ENCODE results near the gene THY1. TPM values are rescaled to one million over a fixed set of nuclear protein-coding genes. Genes with fewer than 3 reads are reported as not detected.

Gene THY1
- polyA plus RNA-seq, 4 donors, result 0.54 to 52.5 (median 8.7) TPM

- DNase-seq (no peak), FAIRE-seq (no peak)
- H3K27ac ChIP-seq (ENCODE audit: low read depth in 1 of 3, low read length in 2 of 3), result no peak overlapping the region
- no peaks in the 10 kb centered on the region for H3K4me1 ChIP-seq (ENCODE audit: control insufficient read depth in 3 of 3, insufficient read depth in 2 of 3, low read depth in 1 of 3, low read length in 2 of 3)
- H3K4me3 ChIP-seq (ENCODE audit: low read depth in 1 of 3, low read length in 3 of 3), result no peak overlapping the region
- 42 to 82% (median 69%) methylated on average over 3 of the region's 3 CpGs for WGBS, 3 donors
- H3K36me3 ChIP-seq (ENCODE audit: control insufficient read depth in 3 of 3, insufficient read depth in 2 of 3, low read depth in 1 of 3, low read length in 3 of 3), result no peaks in the 10 kb centered on the region
- H3K27me3 ChIP-seq (ENCODE audit: control insufficient read depth in 3 of 3, insufficient read depth in 3 of 3, low read length in 3 of 3), result peaks cover 0 to 2% (median 0%) of the 10 kb centered on the region in 3 donors
- no peaks in the 10 kb centered on the region for H3K9me3 ChIP-seq (ENCODE audit: control insufficient read depth in 2 of 2, insufficient read depth in 1 of 2, low read depth in 1 of 2, low read length in 1 of 2)
Measured at GRCh38 chr11:119449498-119449897, 26.5 kb upstream of the THY1 start.

DNA sequence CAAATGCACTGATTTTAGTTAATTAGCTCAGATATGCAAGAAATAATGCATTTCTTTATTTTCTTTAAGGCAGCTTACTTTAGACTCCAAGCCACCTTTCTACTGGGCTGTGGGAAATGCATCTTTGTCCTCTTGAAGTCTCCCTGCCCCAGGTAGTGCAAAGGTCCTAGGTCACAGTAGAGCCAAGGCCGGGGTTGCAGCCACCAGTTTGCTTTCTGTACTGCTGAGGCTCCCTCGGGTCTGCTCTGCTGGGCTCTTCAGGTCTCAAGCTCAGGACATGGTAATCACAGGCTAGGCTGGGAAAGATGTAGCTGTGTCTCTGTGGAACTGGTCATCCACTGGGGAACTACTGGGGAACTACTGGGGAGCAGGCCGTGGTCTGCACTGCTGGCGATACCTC is 25.4 kb upstream of the THY1 start:
- Histone ChIP-seq H3K4me1 (ENCODE audit: control insufficient read depth in 3 of 3, insufficient read depth in 2 of 3, low read depth in 1 of 3, low read length in 2 of 3) (no peaks in the 10 kb centered on the region), H3K36me3 (ENCODE audit: control insufficient read depth in 3 of 3, insufficient read depth in 2 of 3, low read depth in 1 of 3, low read length in 3 of 3) (no peaks in the 10 kb centered on the region), H3K9me3 (ENCODE audit: control insufficient read depth in 2 of 2, insufficient read depth in 1 of 2, low read depth in 1 of 2, low read length in 1 of 2) (no peaks in the 10 kb centered on the region), H3K27ac (ENCODE audit: low read depth in 1 of 3, low read length in 2 of 3) (no peak overlapping the region), H3K27me3 (ENCODE audit: control insufficient read depth in 3 of 3, insufficient read depth in 3 of 3, low read length in 3 of 3) (peaks cover 0 to 2% (median 0%) of the 10 kb centered on the region in 3 donors), H3K4me3 (ENCODE audit: low read depth in 1 of 3, low read length in 3 of 3) (no peak overlapping the region)
- FAIRE-seq, result no peak
- WGBS, 3 donors, result 78 to 85% (median 83%) methylated on average over 4 of the region's 4 CpGs
- DNase-seq, result no peak

DNA sequence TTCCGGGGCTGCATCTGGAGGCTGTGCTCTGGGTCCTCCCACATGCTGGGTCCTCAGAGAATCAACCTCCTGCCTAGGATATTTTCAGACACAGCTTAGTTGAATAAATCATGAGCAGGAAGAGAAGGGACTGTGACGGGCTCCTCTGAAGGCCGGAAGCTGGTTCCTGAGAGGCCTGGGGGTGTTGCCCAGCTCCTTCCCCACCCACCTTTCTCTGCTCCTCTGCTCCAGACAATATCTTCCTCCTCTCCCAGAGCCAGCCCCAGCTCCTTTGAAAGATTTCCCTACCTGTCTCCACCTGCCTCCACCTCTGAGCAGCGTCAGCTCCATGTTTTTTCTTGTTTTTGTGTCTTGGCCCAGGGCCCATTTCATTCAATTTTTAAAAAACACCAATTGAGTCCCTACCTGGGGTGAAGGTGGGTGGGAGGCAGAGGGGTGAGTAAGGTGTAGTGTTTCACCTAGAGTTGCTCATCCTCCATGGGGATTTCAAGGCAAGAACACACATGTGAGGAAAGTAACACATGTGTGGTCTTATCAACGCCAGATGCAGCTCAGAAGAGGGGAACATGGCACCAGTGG is 24.8 kb upstream of the THY1 start:
- Histone ChIP-seq H3K4me1 (ENCODE audit: control insufficient read depth in 3 of 3, insufficient read depth in 2 of 3, low read depth in 1 of 3, low read length in 2 of 3) (no peaks in the 10 kb centered on the region), H3K4me3 (ENCODE audit: low read depth in 1 of 3, low read length in 3 of 3) (no peak overlapping the region), H3K27ac (ENCODE audit: low read depth in 1 of 3, low read length in 2 of 3) (no peak overlapping the region), H3K9me3 (ENCODE audit: control insufficient read depth in 2 of 2, insufficient read depth in 1 of 2, low read depth in 1 of 2, low read length in 1 of 2) (no peaks in the 10 kb centered on the region), H3K27me3 (ENCODE audit: control insufficient read depth in 3 of 3, insufficient read depth in 3 of 3, low read length in 3 of 3) (peaks cover 0 to 2% (median 0%) of the 10 kb centered on the region in 3 donors), H3K36me3 (ENCODE audit: control insufficient read depth in 3 of 3, insufficient read depth in 2 of 3, low read depth in 1 of 3, low read length in 3 of 3) (no peaks in the 10 kb centered on the region)
- no peak for FAIRE-seq
- DNase-seq, result no peak
- WGBS, 3 donors, result 61 to 84% (median 79%) methylated on average over 5 of the region's 5 CpGs

DNA sequence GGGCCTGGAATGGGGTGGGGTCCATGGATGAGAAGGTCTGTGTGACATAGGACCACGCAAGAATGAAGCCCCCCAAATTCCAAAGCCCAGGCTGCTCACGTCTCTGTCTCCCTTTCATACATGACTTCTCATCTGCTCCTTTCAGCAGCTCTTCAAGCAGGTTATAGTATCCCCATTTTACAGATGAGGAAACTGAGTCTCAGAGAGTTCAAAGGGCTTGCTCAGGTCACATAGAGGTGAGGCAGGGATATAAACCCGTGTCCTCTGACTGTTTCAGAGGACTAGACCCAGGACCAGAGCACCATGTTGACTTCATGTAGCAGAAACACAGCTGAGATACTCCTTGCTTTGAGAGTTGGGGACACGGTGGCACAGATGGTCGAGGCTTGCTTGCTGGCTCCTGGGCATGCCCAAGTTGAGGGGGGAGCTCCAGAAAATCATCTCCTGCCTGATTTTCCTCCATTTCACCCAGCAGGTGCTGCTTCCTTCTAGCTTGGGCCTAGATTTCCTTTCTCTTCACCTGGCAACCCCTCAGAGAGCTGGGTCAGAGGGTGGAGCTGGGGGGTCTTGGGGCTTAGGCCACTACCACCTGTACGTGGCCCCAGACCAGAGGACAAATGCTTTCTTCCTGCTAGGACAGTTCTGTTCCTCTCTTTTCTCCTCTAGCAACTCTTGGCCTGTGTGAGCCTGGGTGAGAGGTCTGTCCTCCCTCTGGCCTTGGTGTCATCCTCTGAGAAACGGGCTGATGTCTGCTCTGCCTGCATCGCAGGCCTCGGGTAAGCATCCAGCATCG is 24.1 kb upstream of the THY1 start:
- Histone ChIP-seq H3K4me1 (ENCODE audit: control insufficient read depth in 3 of 3, insufficient read depth in 2 of 3, low read depth in 1 of 3, low read length in 2 of 3) (no peaks in the 10 kb centered on the region), H3K36me3 (ENCODE audit: control insufficient read depth in 3 of 3, insufficient read depth in 2 of 3, low read depth in 1 of 3, low read length in 3 of 3) (no peaks in the 10 kb centered on the region)
- 69 to 82% (median 76%) methylated on average over 10 of the region's 10 CpGs for WGBS, 3 donors

GRCh38 chr11:119446434-119446833 is 23.5 kb upstream of the THY1 start:
- WGBS, 3 donors, result 82 to 87% (median 87%) methylated on average over 8 of the region's 8 CpGs
- peaks cover 0 to 2% (median 0%) of the 10 kb centered on the region in 3 donors for H3K27me3 ChIP-seq (ENCODE audit: control insufficient read depth in 3 of 3, insufficient read depth in 3 of 3, low read length in 3 of 3)
- no peak for DNase-seq
- H3K27ac ChIP-seq (ENCODE audit: low read depth in 1 of 3, low read length in 2 of 3), result no peak overlapping the region
- no peak overlapping the region for H3K4me3 ChIP-seq (ENCODE audit: low read depth in 1 of 3, low read length in 3 of 3)
- no peak for FAIRE-seq
- H3K9me3 ChIP-seq (ENCODE audit: control insufficient read depth in 2 of 2, insufficient read depth in 1 of 2, low read depth in 1 of 2, low read length in 1 of 2), result no peaks in the 10 kb centered on the region
- no peaks in the 10 kb centered on the region for H3K4me1 ChIP-seq (ENCODE audit: control insufficient read depth in 3 of 3, insufficient read depth in 2 of 3, low read depth in 1 of 3, low read length in 2 of 3)
- no peaks in the 10 kb centered on the region for H3K36me3 ChIP-seq (ENCODE audit: control insufficient read depth in 3 of 3, insufficient read depth in 2 of 3, low read depth in 1 of 3, low read length in 3 of 3)

More for the DNA sequence above, 24.1 kb upstream of the THY1 start:
- H3K27me3 ChIP-seq (ENCODE audit: control insufficient read depth in 3 of 3, insufficient read depth in 3 of 3, low read length in 3 of 3), result peaks cover 0 to 2% (median 0%) of the 10 kb centered on the region in 3 donors
- no peak overlapping the region for H3K4me3 ChIP-seq (ENCODE audit: low read depth in 1 of 3, low read length in 3 of 3)
- no peak overlapping the region for H3K27ac ChIP-seq (ENCODE audit: low read depth in 1 of 3, low read length in 2 of 3)
- H3K9me3 ChIP-seq (ENCODE audit: control insufficient read depth in 2 of 2, insufficient read depth in 1 of 2, low read depth in 1 of 2, low read length in 1 of 2), result no peaks in the 10 kb centered on the region
- DNase-seq (no peak), FAIRE-seq (no peak)

DNA sequence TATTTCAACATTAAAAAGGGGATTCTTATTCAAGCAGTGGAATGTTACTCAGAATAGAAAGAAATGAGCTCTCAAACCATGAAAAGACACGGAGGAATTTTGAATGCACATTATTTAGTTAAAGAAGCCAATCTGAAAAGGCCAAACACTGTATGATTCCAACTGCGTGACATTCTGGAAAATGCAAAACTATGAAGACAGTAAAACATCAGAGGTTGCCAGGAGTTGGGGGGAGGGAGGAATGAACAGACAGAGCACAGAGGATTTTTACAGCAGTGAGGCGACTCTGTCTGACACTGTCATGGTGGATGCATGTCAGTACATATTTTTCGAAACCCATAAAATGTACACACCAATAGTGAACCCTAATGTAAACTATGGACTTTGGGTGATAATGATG is 22.9 kb upstream of the THY1 start:
- 64 to 85% (median 79%) methylated on average over 4 of the region's 4 CpGs for WGBS, 3 donors
- Histone ChIP-seq H3K9me3 (ENCODE audit: control insufficient read depth in 2 of 2, insufficient read depth in 1 of 2, low read depth in 1 of 2, low read length in 1 of 2) (no peaks in the 10 kb centered on the region), H3K4me1 (ENCODE audit: control insufficient read depth in 3 of 3, insufficient read depth in 2 of 3, low read depth in 1 of 3, low read length in 2 of 3) (no peaks in the 10 kb centered on the region), H3K36me3 (ENCODE audit: control insufficient read depth in 3 of 3, insufficient read depth in 2 of 3, low read depth in 1 of 3, low read length in 3 of 3) (no peaks in the 10 kb centered on the region), H3K27ac (ENCODE audit: low read depth in 1 of 3, low read length in 2 of 3) (peak overlapping the region in 2 of 3 donors; percentile 34 to 35), H3K27me3 (ENCODE audit: control insufficient read depth in 3 of 3, insufficient read depth in 3 of 3, low read length in 3 of 3) (peaks cover 0 to 2% (median 0%) of the 10 kb centered on the region in 3 donors), H3K4me3 (ENCODE audit: low read depth in 1 of 3, low read length in 3 of 3) (no peak overlapping the region)
- peak in 1 of 2 donors; percentile 21 for DNase-seq
- no peak for FAIRE-seq

DNA sequence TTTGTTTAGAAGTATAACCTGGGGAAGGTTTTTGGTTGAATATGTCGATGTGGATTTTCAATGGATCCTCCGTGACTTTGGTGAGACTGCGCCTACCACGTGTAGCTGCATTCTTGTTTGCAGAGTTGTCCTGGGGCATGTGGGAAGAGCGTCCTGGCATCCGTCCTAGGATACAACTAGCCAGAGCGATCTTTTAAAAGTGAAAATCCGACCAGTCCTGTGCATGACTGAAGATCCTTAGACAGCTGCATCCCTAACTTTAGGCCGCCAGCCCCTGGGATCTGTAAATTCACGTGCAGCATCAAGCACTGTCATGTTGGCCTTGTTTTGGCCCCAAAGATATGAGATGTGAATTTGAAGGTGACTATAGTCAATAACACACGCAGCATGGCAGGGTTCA is 22.4 kb upstream of the THY1 start:
- Histone ChIP-seq H3K9me3 (ENCODE audit: control insufficient read depth in 2 of 2, insufficient read depth in 1 of 2, low read depth in 1 of 2, low read length in 1 of 2) (no peaks in the 10 kb centered on the region), H3K27ac (ENCODE audit: low read depth in 1 of 3, low read length in 2 of 3) (peak overlapping the region in 2 of 3 donors; percentile 34 to 38), H3K36me3 (ENCODE audit: control insufficient read depth in 3 of 3, insufficient read depth in 2 of 3, low read depth in 1 of 3, low read length in 3 of 3) (no peaks in the 10 kb centered on the region), H3K4me3 (ENCODE audit: low read depth in 1 of 3, low read length in 3 of 3) (no peak overlapping the region), H3K4me1 (ENCODE audit: control insufficient read depth in 3 of 3, insufficient read depth in 2 of 3, low read depth in 1 of 3, low read length in 2 of 3) (no peaks in the 10 kb centered on the region), H3K27me3 (ENCODE audit: control insufficient read depth in 3 of 3, insufficient read depth in 3 of 3, low read length in 3 of 3) (peaks cover 0 to 1% (median 0%) of the 10 kb centered on the region in 3 donors)
- FAIRE-seq (no peak), DNase-seq (no peak)
- WGBS, 3 donors, result 74 to 92% (median 90%) methylated on average over 11 of the region's 11 CpGs

GRCh38 chr11:119441898-119442243 is 18.9 kb upstream of the THY1 start:
- Histone ChIP-seq H3K9me3 (ENCODE audit: control insufficient read depth in 2 of 2, insufficient read depth in 1 of 2, low read depth in 1 of 2, low read length in 1 of 2) (peaks cover 0 to 3% of the 10 kb centered on the region in 2 donors), H3K27me3 (ENCODE audit: control insufficient read depth in 3 of 3, insufficient read depth in 3 of 3, low read length in 3 of 3) (no peaks in the 10 kb centered on the region), H3K36me3 (ENCODE audit: control insufficient read depth in 3 of 3, insufficient read depth in 2 of 3, low read depth in 1 of 3, low read length in 3 of 3) (no peaks in the 10 kb centered on the region), H3K27ac (ENCODE audit: low read depth in 1 of 3, low read length in 2 of 3) (no peak overlapping the region), H3K4me3 (ENCODE audit: low read depth in 1 of 3, low read length in 3 of 3) (no peak overlapping the region), H3K4me1 (ENCODE audit: control insufficient read depth in 3 of 3, insufficient read depth in 2 of 3, low read depth in 1 of 3, low read length in 2 of 3) (no peaks in the 10 kb centered on the region)
- WGBS, 3 donors, result 68 to 79% (median 68%) methylated on average over 5 of the region's 5 CpGs
- DNase-seq, result no peak
- FAIRE-seq, result no peak
